MM.1S (cell line): ENCODE results near the gene SC5D.

Experiments used
- CTCF ChIP-seq: fragments of 300-600 bp; sonication (generic); IDR thresholded peaks from 2 replicates; pipeline ENCODE4 v1.5.1; 2016; ENCODE audit warnings: antibody characterized with exemption, low read length, mixed read lengths
- EZH2 ChIP-seq: fragments of 300-600 bp; sonication (generic); optimal IDR thresholded peaks from 2 replicates; pipeline ENCODE3; 2017; ENCODE audit warnings: low read depth, mild to moderate bottlenecking, antibody characterized with exemption, low read length, mixed read lengths
- EZH2phosphoT487 ChIP-seq: fragments of 300-600 bp; sonication (generic); IDR thresholded peaks from 2 replicates; pipeline ENCODE4 v1.6.1; 2018; ENCODE audit warnings: antibody characterized with exemption, low read length

GRCh38 chr11:121352251-121352891 lies 59.8 kb downstream of the SC5D start:
- TF ChIP-seq CTCF (no peak), EZH2 (no peak), EZH2phosphoT487 (no peak)
